Thoracic aorta (tissue), 2 donors: ENCODE measurements around the gene ZNF483. TPM values are rescaled to one million over a fixed set of nuclear protein-coding genes. Genes with fewer than 3 reads are reported as not detected.
A peak's percentile ranks its signal among the peaks of the same experiment; 100 is the strongest.
"Not testable (repeated sequence)": the region's sequence is repeated elsewhere in the genome, so short reads cannot be mapped to it uniquely, and the experiment has no call there.

Experiments used
- ATAC-seq: fragments of 150-250 bp; one replicate; pipeline ENCODE4 v1.8.0; 2017; ENCODE audit warnings: low read depth; ENCODE audit not compliant: insufficient number of reproducible peaks, low FRiP score
- DNase-seq: peaks from one replicate; pipeline ENCODE4 v3.0.0-alpha.2; 2020; ENCODE audit warnings: low spot score
- H3K27ac ChIP-seq, 2 donors: fragments of 200-600 bp; sonication (generic); 1 replicate in 1 of 2; 2 replicates in 1 of 2; pipeline ENCODE4 v1.5.1; 2016; ENCODE audit warnings: mild to moderate bottlenecking in 2 of 2, moderate library complexity in 2 of 2
- H3K27me3 ChIP-seq: fragments of 200-600 bp; sonication (generic); replicated peaks from 2 replicates; pipeline ENCODE4 v1.6.0; 2016; ENCODE audit warnings: mild to moderate bottlenecking; ENCODE audit not compliant: insufficient read depth
- H3K36me3 ChIP-seq: fragments of 200-600 bp; sonication (generic); one replicate; pipeline ENCODE4 v1.5.1; 2016
- H3K4me1 ChIP-seq, 2 donors: fragments of 200-600 bp; sonication (generic); 1 replicate in 1 of 2; 2 replicates in 1 of 2; pipeline versions ENCODE4 v1.5.1 to v1.6.0; 2016; ENCODE audit warnings: low read depth in 2 of 2, mild to moderate bottlenecking in 1 of 2; ENCODE audit not compliant: control insufficient read depth in 1 of 2
- H3K4me3 ChIP-seq: fragments of 200-600 bp; sonication (generic); 2 replicates; pipeline ENCODE4 v1.5.1; 2016; ENCODE audit warnings: mild to moderate bottlenecking
- H3K9me3 ChIP-seq: fragments of 200-600 bp; sonication (generic); 2 replicates; pipeline ENCODE4 v1.5.1; 2016
- total RNA-seq, 2 donors: library from RNA; depleted of rRNA; stranded (reverse); fragments of >200 nt; gene quantifications; one replicate each; pipeline versions ENCODE4 v1.1.0 to v1.2.3, GENCODE V29; 2016
- TF ChIP-seq, protein P1 (sequence below): fragments of 200-600 bp; sonication (generic); IDR thresholded peaks from one replicate; pipeline ENCODE4 v1.5.1; 2019; ENCODE audit warnings: antibody characterized with exemption

Gene ZNF483
- total RNA-seq, 2 donors from 2014 or later: 9.7 to 17.8 TPM

DNA sequence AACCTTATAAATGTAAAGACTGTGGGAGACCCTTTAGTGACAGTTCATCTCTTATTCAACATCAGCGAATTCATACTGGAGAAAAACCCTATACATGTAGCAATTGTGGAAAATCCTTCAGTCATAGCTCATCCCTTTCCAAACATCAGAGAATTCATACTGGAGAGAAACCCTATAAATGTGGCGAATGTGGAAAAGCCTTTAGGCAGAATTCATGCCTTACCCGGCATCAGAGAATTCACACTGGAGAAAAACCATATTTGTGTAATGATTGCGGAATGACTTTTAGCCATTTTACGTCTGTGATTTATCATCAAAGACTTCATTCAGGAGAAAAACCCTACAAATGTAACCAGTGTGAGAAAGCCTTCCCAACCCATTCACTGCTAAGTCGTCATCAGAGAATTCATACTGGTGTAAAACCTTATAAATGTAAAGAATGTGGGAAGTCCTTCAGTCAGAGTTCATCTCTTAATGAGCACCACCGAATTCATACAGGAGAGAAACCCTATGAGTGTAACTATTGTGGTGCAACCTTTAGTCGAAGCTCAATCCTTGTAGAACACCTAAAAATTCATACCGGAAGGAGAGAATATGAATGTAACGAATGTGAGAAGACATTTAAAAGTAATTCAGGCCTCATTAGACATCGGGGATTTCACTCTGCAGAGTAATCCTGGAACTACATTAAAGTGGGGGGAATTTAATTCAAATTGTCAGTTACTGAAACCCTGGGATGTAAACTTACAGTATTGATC is 17.7 kb downstream of the ZNF483 start:
- ATAC-seq: no peak
- TF ChIP-seq, protein P1, sequence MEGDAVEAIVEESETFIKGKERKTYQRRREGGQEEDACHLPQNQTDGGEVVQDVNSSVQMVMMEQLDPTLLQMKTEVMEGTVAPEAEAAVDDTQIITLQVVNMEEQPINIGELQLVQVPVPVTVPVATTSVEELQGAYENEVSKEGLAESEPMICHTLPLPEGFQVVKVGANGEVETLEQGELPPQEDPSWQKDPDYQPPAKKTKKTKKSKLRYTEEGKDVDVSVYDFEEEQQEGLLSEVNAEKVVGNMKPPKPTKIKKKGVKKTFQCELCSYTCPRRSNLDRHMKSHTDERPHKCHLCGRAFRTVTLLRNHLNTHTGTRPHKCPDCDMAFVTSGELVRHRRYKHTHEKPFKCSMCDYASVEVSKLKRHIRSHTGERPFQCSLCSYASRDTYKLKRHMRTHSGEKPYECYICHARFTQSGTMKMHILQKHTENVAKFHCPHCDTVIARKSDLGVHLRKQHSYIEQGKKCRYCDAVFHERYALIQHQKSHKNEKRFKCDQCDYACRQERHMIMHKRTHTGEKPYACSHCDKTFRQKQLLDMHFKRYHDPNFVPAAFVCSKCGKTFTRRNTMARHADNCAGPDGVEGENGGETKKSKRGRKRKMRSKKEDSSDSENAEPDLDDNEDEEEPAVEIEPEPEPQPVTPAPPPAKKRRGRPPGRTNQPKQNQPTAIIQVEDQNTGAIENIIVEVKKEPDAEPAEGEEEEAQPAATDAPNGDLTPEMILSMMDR: no peak
- no peaks in the 10 kb centered on the region for H3K4me1 ChIP-seq

DNA sequence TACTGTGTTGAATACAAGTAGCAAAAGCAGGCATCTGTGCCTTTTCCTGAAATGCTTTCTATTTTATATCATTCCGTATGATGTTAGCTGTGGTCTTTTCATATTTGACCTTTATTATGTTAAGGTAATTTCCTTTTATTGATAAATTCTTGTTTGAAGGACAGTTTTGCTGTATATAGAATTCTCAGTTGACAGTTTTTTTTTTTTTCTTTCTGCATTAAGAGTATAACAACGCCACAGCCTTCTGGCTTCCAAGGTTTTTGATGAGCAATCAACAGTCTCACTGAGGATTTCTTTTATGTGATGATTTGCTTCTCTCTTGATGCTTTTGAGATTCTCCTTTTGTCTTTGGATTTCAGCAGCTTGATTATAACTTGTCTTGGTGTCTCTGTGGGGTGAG is 23.6 kb downstream of the ZNF483 start:
- TF ChIP-seq, protein P1: no peak
- ATAC-seq (no peak), DNase-seq (no peak)
- H3K27me3 ChIP-seq: no peaks in the 10 kb centered on the region
- H3K27ac ChIP-seq: no peak overlapping the region
- peaks cover 26% of the 10 kb centered on the region for H3K36me3 ChIP-seq
- no peaks in the 10 kb centered on the region for H3K4me1 ChIP-seq
- H3K4me3 ChIP-seq: no peak overlapping the region
- H3K9me3 ChIP-seq: peaks cover 83% of the 10 kb centered on the region

More for the DNA sequence above, 17.7 kb downstream of the ZNF483 start:
- H3K27ac ChIP-seq: no peak overlapping the region
- H3K4me3 ChIP-seq: no peak overlapping the region
- peaks cover 47% of the 10 kb centered on the region for H3K36me3 ChIP-seq
- DNase-seq: no peak
- no peaks in the 10 kb centered on the region for H3K27me3 ChIP-seq
- H3K9me3 ChIP-seq: peaks cover 96% of the 10 kb centered on the region

DNA sequence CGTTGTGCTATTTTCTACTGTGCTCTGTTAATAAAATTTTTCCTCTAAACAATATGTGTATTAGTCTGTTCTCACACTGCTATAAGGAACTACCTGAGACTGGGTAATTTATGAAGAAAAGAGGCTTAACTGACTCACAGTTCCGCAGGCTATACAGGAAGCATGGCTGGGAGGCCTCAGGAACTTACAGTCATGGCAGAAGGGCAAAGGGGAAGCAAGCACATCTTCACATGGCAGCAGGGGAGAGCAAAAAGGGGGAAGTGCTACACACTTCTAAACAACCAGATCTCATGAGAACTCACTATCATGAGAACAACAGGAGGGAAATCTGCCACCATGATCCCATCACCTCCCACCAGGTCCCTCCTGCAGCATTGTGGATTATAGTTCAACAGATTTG is 30.4 kb downstream of the ZNF483 start:
- not testable (repeated sequence) for DNase-seq, H3K27ac ChIP-seq, ATAC-seq, H3K4me1 ChIP-seq, H3K27me3 ChIP-seq, H3K4me3 ChIP-seq
- H3K36me3 ChIP-seq: peaks cover 13% of the 10 kb centered on the region
- peaks cover 42% of the 10 kb centered on the region for H3K9me3 ChIP-seq

DNA sequence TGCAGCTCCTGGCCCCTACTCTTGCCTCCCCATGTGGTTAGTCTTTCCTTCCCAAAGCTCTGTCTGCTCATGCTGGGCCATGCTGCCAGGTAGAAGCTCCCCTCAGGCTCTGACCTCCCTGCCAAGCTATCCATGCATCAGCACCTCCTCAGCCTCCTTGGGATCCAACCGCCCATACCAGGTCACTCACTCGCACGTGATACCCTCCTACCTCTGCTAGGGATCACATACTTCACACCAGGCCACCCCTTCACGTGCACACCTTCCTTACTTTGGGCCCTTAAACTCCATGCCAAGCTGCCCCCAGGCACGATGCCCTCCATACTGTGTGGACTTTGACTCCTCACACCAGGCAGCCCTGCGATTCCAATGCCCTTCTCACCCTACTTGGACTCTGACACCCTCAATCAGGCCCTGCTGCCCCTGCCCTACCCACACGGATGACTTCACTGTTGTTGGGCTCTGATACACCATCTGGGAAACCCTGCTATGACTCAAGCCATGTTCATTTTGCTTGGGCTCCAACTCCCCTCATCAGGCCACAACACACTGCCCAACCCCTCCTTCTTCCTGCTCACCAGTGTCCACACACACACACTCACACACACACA is 34.1 kb downstream of the ZNF483 start:
- DNase-seq (no peak), ATAC-seq (peak; percentile 43)
- Histone ChIP-seq H3K4me1 (no peaks in the 10 kb centered on the region), H3K4me3 (no peak overlapping the region), H3K36me3 (peaks cover 10% of the 10 kb centered on the region), H3K27ac (no peak overlapping the region), H3K9me3 (peaks cover 21% of the 10 kb centered on the region), H3K27me3 (no peaks in the 10 kb centered on the region)
- TF ChIP-seq, protein P1: no peak

DNA sequence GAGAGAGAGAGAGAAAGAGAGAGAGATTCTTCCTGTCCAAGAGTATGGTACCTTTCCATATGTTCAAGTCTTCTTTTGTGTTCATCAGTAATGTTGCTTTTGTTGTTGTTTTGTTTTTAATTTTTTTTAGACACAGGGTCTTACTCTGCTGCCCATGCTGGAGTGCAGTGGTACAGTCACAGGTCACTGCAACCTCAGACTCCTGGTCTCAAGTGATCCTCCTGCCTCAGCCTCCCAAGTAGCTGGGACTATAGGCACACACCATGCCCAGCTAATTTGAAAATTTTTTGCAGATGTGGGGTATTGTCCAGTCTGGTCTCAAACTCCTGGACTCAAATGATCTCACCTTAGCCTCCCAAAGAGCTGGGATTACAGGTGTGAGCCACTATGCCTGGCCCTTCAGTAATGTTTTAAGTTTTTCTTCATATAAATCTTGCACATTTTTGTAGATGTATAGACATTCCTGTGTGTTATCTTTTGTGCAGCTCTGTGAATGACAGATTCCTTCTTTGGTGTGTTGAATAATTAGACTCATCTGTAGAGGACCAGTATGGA is 36.3 kb downstream of the ZNF483 start:
- Histone ChIP-seq H3K4me1 (no peaks in the 10 kb centered on the region), H3K36me3 (peaks cover 23% of the 10 kb centered on the region), H3K27ac (no peak overlapping the region), H3K9me3 (peaks cover 11% of the 10 kb centered on the region), H3K27me3 (no peaks in the 10 kb centered on the region), H3K4me3 (no peak overlapping the region)
- TF ChIP-seq, protein P1: no peak
- DNase-seq (no peak), ATAC-seq (no peak)
